Endothelial cell of umbilical vein (primary cell): ENCODE results near the gene CNOT6L. TPM values are rescaled to one million over a fixed set of nuclear protein-coding genes. Genes with fewer than 3 reads are reported as not detected.

ENCODE experiments used
- BruUV-seq: library from RNA; stranded (reverse); fragments of 400-500 nt; replicated peaks from 2 replicates; lab custom pipeline; 2021; lab: Mats Ljungman, UMichigan
- CTCF ChIA-PET: fragments of 300-600, 350-600 bp; sonication (Branson Sonifier 250); formaldehyde crosslinking; loops from one replicate; lab custom pipeline; 2021; ENCODE audit warnings: antibody characterized with exemption, inconsistent platforms; lab: Charles Lee
- POLR2A ChIA-PET: fragments of 300-600, 350-600 bp; sonication (Branson Sonifier 250); formaldehyde crosslinking; loops from one replicate; lab custom pipeline; 2021; ENCODE audit warnings: antibody characterized with exemption, inconsistent platforms; lab: Charles Lee
- DNase-seq: peaks from one replicate; pipeline ENCODE4 v3.0.0-alpha.2; 2011; ENCODE audit warnings: low read depth, low spot score
- FAIRE-seq: peaks from 2 replicates; lab custom pipeline; 2011; peaks lifted over from hg19 to GRCh38; lab: Jason Lieb, UNC
- H2AFZ ChIP-seq: 2 replicates; pipeline ENCODE4 v1.6.0; 2012; ENCODE audit warnings: low read depth, low read length, control low read depth, inconsistent platforms
- H3K27ac ChIP-seq: 2 replicates; pipeline ENCODE4 v1.5.1; 2011; ENCODE audit warnings: low read depth, mild to moderate bottlenecking, control low read depth, low read length, moderate library complexity; ENCODE audit not compliant: insufficient read depth
- H3K27me3 ChIP-seq, 2 experiments: 2 replicates each; pipeline versions ENCODE4 v1.6.0 to v1.6.1; 2011; ENCODE audit warnings: low read length in 2 of 2, mixed read lengths in 1 of 2; ENCODE audit not compliant: control insufficient read depth in 2 of 2, insufficient read depth in 2 of 2
- H3K36me3 ChIP-seq, 2 experiments: 2 replicates in 1 of 2; 3 replicates in 1 of 2; pipeline ENCODE4 v1.5.1; 2011; ENCODE audit warnings: low read length in 2 of 2, mild to moderate bottlenecking in 1 of 2, moderate library complexity in 1 of 2; ENCODE audit not compliant: control insufficient read depth in 2 of 2, insufficient read depth in 2 of 2; ENCODE audit errors: extremely low read depth in 1 of 2
- H3K4me1 ChIP-seq: 3 replicates; pipeline ENCODE4 v1.5.1; 2011; ENCODE audit warnings: mild to moderate bottlenecking, low read length; ENCODE audit not compliant: control insufficient read depth, insufficient read depth; ENCODE audit errors: extremely low read depth
- H3K4me2 ChIP-seq: 2 replicates; pipeline ENCODE4 v1.6.1; 2011; ENCODE audit warnings: low read length, control low read depth, mixed read lengths; ENCODE audit not compliant: insufficient read depth
- H3K4me3 ChIP-seq, 3 experiments: fragments of 200-600 bp in 1 of 3; sonication (generic), shearing (Covaris generic) in 1 of 3; replicated peaks in 1 of 3; 2 replicates each; pipeline ENCODE4 v1.5.1; 2011 to 2016; ENCODE audit warnings: control low read depth in 3 of 3, low read length in 3 of 3, mild to moderate bottlenecking in 2 of 3, inconsistent platforms in 1 of 3, low read depth in 1 of 3, moderate library complexity in 1 of 3; ENCODE audit not compliant: insufficient read depth in 1 of 3
- H3K79me2 ChIP-seq: 2 replicates; pipeline ENCODE4 v1.6.0; 2012; ENCODE audit warnings: low read length, inconsistent platforms; ENCODE audit not compliant: control insufficient read depth, insufficient read depth
- H3K9ac ChIP-seq: replicated peaks from 2 replicates; pipeline ENCODE3; 2011; ENCODE audit warnings: low read length, control low read depth; ENCODE audit not compliant: insufficient read depth; ENCODE audit errors: extremely low read depth
- H3K9me1 ChIP-seq: replicated peaks from 3 replicates; pipeline ENCODE4 v1.6.0; 2011; ENCODE audit warnings: mild to moderate bottlenecking, low read length; ENCODE audit not compliant: control insufficient read depth, insufficient read depth; ENCODE audit errors: extremely low read depth
- H3K9me3 ChIP-seq: replicated peaks from 2 replicates; pipeline ENCODE4 v1.5.1; 2012; ENCODE audit warnings: low read length, inconsistent platforms; ENCODE audit not compliant: control insufficient read depth, insufficient read depth
- H4K20me1 ChIP-seq: replicated peaks from 2 replicates; pipeline ENCODE3; 2011; ENCODE audit warnings: mild to moderate bottlenecking, low read length; ENCODE audit not compliant: control insufficient read depth, insufficient read depth; ENCODE audit errors: extremely low read depth
- CTCF ChIP-seq, 2 donors: IDR thresholded peaks; 1 replicate in 1 of 2; 2 replicates in 1 of 2; pipeline ENCODE4 v1.5.1; 2011; ENCODE audit warnings: low read length in 2 of 2, mild to moderate bottlenecking in 2 of 2, moderate library complexity in 2 of 2, control low read depth in 1 of 2, inconsistent platforms in 1 of 2, low read depth in 1 of 2; ENCODE audit not compliant: insufficient read depth in 1 of 2; ENCODE audit errors: extremely low read depth in 1 of 2
- EZH2 ChIP-seq: IDR thresholded peaks from 2 replicates; pipeline ENCODE4 v1.6.1; 2012; ENCODE audit warnings: borderline replicate concordance, low read depth, mild to moderate bottlenecking, moderate library complexity, low read length, inconsistent platforms; ENCODE audit not compliant: severe bottlenecking
- FOS ChIP-seq: IDR thresholded peaks from 2 replicates; pipeline ENCODE4 v1.6.1; 2011; ENCODE audit warnings: mild to moderate bottlenecking, low read length, moderate library complexity, borderline replicate concordance; ENCODE audit not compliant: insufficient read depth
- GATA2 ChIP-seq: IDR thresholded peaks from 2 replicates; pipeline ENCODE4 v1.7.0; 2011; ENCODE audit warnings: low read depth, mild to moderate bottlenecking, moderate library complexity, mixed read lengths, low read length; ENCODE audit not compliant: insufficient read length, insufficient read depth
- JUN ChIP-seq: IDR thresholded peaks from 2 replicates; pipeline ENCODE4 v1.6.1; 2011; ENCODE audit warnings: borderline replicate concordance, low read depth; ENCODE audit not compliant: insufficient read length, insufficient read depth
- MYC ChIP-seq: IDR thresholded peaks from one replicate; pipeline ENCODE4 v1.6.1; 2011; ENCODE audit warnings: mild to moderate bottlenecking, low read depth, low read length
- POLR2A ChIP-seq: IDR thresholded peaks from 2 replicates; pipeline ENCODE4 v1.6.1; 2012; ENCODE audit warnings: low read depth, mild to moderate bottlenecking, control low read depth, low read length
- POLR2AphosphoS5 ChIP-seq: IDR thresholded peaks from 2 replicates; pipeline ENCODE4 v1.6.1; 2012; ENCODE audit warnings: low read depth, mild to moderate bottlenecking, control low read depth, low read length, moderate library complexity; ENCODE audit not compliant: insufficient read depth
- dilution Hi-C: fragments of 300-500 bp; cut with MboI; formaldehyde crosslinking; loops from one replicate; pipeline ENCODE4 v1.15.0; 2019; ENCODE audit warnings: low sequenced_read_pairs; ENCODE audit not compliant: extremely low pct_ligation_motif_present
- intact Hi-C: fragments of 100-400 bp; cut with micrococcal nuclease; formaldehyde crosslinking; loops from one replicate; pipeline ENCODE4 v1.10.0; 2022
- polyA plus RNA-seq, 4 experiments: library from polyadenylated mRNA; depleted of rRNA in 3 of 4; stranded (reverse) in 3 of 4; unstranded in 1 of 4; fragments of >200 nt; gene quantifications; 2 replicates each; pipeline versions ENCODE4 v1.2.1 to v1.2.3, GENCODE V29; 2011 to 2012; ENCODE audit warnings: missing spikeins in 1 of 4
- total RNA-seq: library from RNA; stranded (reverse); gene quantifications from 2 replicates; pipeline ENCODE4 v1.2.3, GENCODE V29; 2021
- TF ChIP-seq, protein P1 (sequence below): IDR thresholded peaks from 2 replicates; pipeline ENCODE4 v1.6.1; 2011; ENCODE audit not compliant: insufficient read depth, insufficient read length

Gene CNOT6L
- total and polyA plus RNA-seq, 2 donors (not counting 3 experiments of a cell fraction or from before 2014, with no cell fraction given), result 8.5 to 60.7 TPM

GRCh38 chr4:77797239-77797638 is 21.9 kb downstream of the CNOT6L start:
- H3K27ac ChIP-seq, result no peak overlapping the region
- BruUV-seq, result no TSS peak
- dilution Hi-C loops (no loop called here), intact Hi-C loops (no loop called here)
- TF ChIP-seq, protein P1, sequence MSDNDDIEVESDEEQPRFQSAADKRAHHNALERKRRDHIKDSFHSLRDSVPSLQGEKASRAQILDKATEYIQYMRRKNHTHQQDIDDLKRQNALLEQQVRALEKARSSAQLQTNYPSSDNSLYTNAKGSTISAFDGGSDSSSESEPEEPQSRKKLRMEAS, result no peak
- TF ChIP-seq GATA2, result no peak
- TF ChIP-seq EZH2, result no peak
- no peak for TF ChIP-seq MYC
- TF ChIP-seq POLR2A, result no peak
- TF ChIP-seq FOS, result no peak
- no peak for TF ChIP-seq POLR2AphosphoS5
- TF ChIP-seq JUN, result no peak
- TF ChIP-seq CTCF (IDR thresholded peaks at IDR 0.05; ENCODE audit: extremely low read depth in 1 of 2, insufficient read depth in 1 of 2, low read depth in 1 of 2, low read length in 2 of 2), result no peak
- ChIA-PET POLR2A (no interaction called here), CTCF (no interaction called here)
- H3K4me1 ChIP-seq, result peaks cover 19% of the 10 kb centered on the region
- no peaks in the 10 kb centered on the region for H3K9me1 ChIP-seq
- no peaks in the 10 kb centered on the region for H3K36me3 ChIP-seq
- no peak overlapping the region for H3K4me3 ChIP-seq
- H3K4me2 ChIP-seq, result no peak overlapping the region
- no peak overlapping the region for H2AFZ ChIP-seq
- peaks cover 13% of the 10 kb centered on the region for H4K20me1 ChIP-seq
- H3K9ac ChIP-seq, result no peak overlapping the region
- DNase-seq, result no peak
- H3K79me2 ChIP-seq, result peaks cover 87% of the 10 kb centered on the region
- FAIRE-seq, result no peak
- no peaks in the 10 kb centered on the region for H3K9me3 ChIP-seq
- H3K27me3 ChIP-seq, result no peaks in the 10 kb centered on the region
